IPS-15b (cell line): ENCODE results near the gene MRPL24.
A peak's percentile ranks its signal among the peaks of the same experiment; 100 is the strongest.

ENCODE experiments used
- H3K27me3 ChIP-seq: one replicate; pipeline ENCODE4 v1.6.1; 2013; ENCODE audit warnings: low read length; ENCODE audit not compliant: control insufficient read depth, insufficient read depth
- H3K36me3 ChIP-seq: one replicate; pipeline ENCODE4 v1.6.1; 2013; ENCODE audit warnings: low read length; ENCODE audit not compliant: control insufficient read depth, insufficient read depth
- H3K4me1 ChIP-seq: one replicate; pipeline ENCODE4 v1.6.1; 2013; ENCODE audit warnings: mild to moderate bottlenecking, low read length; ENCODE audit not compliant: control insufficient read depth, insufficient read depth
- H3K4me3 ChIP-seq: one replicate; pipeline ENCODE4 v1.5.1; 2013; ENCODE audit warnings: low read depth, low read length
- H3K9ac ChIP-seq: one replicate; pipeline ENCODE4 v1.6.1; 2013; ENCODE audit warnings: low read depth, mild to moderate bottlenecking, low read length
- H3K9me3 ChIP-seq: one replicate; pipeline ENCODE4 v1.6.1; 2013; ENCODE audit warnings: mild to moderate bottlenecking, low read length; ENCODE audit not compliant: control insufficient read depth, insufficient read depth

MRPL24 gene

DNA sequence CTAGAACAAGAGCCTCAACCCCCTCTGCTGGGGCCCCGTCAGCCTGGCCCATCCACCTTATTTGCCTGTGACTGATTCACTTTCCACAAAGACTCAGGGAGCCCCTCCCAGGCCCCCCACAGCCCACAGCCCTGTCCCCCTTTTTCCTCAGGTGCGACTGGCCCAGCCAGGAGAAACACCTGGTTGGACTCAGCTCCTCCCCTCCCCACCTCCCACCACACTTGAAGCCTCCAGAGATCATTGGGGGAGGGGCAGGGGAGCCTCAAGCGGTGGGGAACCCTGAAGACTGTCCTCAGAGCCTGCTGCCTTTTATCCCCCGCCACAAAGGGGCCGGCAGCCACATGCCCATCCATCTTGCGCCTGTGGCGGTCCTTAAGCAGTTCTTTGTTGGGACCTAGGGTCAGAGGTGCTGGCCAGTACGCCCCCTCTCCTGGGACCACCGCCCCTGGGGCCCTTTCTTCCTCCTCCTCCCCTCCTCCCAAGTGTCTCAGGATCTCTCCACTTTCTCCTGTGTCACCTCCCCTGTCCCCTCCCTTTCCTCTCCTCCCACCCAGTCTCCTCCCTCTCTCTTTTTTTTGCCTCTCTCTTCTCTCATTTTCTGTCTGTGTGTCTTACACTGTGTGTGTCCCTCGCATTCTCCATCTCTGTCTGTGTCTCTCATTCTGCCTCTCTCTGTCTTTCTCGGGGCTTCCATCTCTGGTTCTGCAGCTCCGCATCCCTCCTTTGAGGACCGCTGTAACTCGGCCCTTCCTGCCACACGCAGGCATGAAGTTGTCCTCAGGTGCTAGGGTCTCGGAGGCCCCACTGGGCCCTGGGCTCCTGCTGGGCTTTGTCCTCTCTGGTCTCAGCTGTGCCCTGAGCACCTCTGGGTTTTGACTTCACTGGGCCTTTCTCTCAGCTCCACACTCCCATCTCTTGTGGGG is 47.7 kb downstream of the MRPL24 start:
- no peaks in the 10 kb centered on the region for H3K9me3 ChIP-seq
- H3K4me3 ChIP-seq = peak overlapping the region; percentile 49
- peaks cover 37% of the 10 kb centered on the region for H3K4me1 ChIP-seq
- H3K9ac ChIP-seq = no peak overlapping the region
- H3K27me3 ChIP-seq = no peaks in the 10 kb centered on the region
- peaks cover under 1% of the 10 kb centered on the region for H3K36me3 ChIP-seq

DNA sequence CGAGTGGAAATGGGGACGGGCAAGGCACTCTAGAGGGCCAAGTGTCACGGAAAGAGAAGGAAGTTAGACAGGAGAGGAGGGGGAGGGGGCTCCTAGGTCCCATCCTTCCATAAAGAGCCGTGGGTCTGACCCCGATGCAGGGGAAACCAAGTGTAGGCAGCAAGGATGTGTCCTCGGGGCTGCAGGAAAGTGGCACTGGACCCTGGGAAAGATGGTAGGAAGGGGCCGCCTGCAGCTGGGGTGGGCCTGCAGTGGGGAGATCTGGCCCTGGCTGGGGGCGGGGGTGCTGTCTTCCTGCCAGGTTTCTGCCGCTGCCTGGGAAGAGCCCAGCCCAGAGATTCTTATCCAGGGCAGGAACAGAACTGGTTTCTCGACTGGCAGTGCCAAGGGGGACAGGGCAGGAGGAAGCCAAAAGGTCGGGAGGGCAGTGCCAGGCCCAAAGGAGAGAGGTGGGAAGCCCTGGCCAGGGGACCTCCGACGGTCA is 48.4 kb downstream of the MRPL24 start:
- Histone ChIP-seq H3K9ac (peak overlapping the region; percentile 47), H3K4me1 (peaks cover 37% of the 10 kb centered on the region)

DNA sequence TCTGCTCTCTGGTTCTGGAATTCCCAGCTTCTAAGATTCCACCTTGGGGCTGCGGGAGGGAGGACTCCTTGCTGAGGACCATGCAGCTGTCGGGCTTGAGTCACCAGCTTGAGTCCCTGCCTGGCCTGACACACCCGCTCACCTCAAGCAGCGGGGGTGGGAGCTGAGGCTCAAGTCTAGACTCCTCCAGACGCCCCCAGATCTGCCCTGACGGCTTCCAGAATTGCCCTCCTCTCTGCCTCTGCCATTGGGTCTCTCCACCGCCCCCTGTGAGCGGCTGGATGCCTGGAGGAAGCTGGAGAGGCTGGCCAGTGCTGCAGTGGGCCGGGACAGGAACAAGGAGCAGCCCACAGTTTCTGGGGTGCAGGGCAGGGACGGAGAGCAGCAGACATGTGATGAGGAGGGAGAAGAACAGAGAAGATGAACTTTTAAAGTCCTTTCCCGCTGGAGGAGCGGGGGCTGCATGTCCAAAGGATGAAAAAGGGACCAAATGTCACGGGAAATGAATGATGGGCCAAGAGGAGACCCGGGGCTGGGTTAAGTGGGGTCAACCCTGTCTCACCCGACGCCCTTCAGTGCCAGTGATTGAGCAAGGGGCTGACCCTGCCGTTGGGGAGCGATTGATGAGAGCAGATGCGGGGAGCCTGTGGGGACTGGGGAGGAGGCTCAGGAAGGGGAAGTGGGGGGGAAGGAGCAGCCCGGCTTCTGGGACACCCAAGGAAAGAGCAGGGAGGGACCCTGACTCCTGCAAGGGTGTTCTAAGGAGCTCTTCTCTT is 49.0 kb downstream of the MRPL24 start:
- H3K27me3 ChIP-seq = no peaks in the 10 kb centered on the region
- peak overlapping the region; percentile 48 for H3K4me3 ChIP-seq
- peak overlapping the region; percentile 54 for H3K9ac ChIP-seq
- no peaks in the 10 kb centered on the region for H3K9me3 ChIP-seq
- no peaks in the 10 kb centered on the region for H3K36me3 ChIP-seq
- H3K4me1 ChIP-seq = peaks cover 37% of the 10 kb centered on the region

More for the DNA sequence above, 48.4 kb downstream of the MRPL24 start:
- H3K9me3 ChIP-seq = no peaks in the 10 kb centered on the region
- no peaks in the 10 kb centered on the region for H3K36me3 ChIP-seq
- H3K27me3 ChIP-seq = no peaks in the 10 kb centered on the region
- H3K4me3 ChIP-seq = peak overlapping the region; percentile 48

DNA sequence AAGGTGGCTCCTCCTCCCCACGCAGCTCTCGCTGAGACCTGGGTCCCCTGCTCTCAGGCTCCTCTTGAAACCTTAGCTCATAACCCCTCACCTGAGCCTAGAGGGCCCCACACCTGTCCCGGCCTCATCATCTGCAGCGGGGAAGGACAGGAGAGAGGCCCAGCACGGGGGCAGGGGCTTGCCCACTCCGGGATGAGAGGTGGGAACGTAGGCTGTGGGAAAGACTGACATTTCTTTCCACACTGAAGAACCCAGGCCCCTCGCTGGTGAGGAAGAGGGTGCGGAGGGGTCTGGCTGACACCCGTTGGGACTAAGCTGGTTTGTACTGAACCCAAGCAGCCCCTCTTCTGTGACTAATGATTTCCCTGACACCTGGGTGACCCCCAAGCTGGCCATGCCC is 49.7 kb downstream of the MRPL24 start:
- Histone ChIP-seq H3K36me3 (no peaks in the 10 kb centered on the region), H3K9me3 (no peaks in the 10 kb centered on the region), H3K4me1 (peaks cover 37% of the 10 kb centered on the region), H3K9ac (peak overlapping the region; percentile 54), H3K27me3 (no peaks in the 10 kb centered on the region), H3K4me3 (peak overlapping the region; percentile 48)

DNA sequence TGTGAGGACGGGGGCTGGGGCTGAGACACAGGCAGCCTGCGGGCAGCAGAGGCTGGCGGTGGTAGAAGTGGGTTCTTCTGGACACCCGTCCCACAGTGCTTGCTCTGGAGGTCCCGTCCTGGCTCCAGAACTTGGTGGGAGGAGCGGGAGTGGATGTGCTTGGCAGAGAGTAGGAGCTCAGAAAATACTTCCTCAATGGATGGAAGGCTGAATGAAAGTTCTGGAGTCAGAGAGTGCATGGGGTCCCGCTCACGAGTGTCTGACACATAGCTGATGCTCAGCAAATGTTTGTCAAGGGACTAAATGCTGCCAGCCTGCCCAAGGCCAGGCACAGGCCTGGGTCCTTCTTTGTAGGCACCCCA is 50.2 kb downstream of the MRPL24 start:
- Histone ChIP-seq H3K4me1 (peaks cover 37% of the 10 kb centered on the region), H3K36me3 (no peaks in the 10 kb centered on the region), H3K4me3 (peak overlapping the region; percentile 48), H3K9me3 (no peaks in the 10 kb centered on the region), H3K27me3 (no peaks in the 10 kb centered on the region), H3K9ac (peak overlapping the region; percentile 32)

DNA sequence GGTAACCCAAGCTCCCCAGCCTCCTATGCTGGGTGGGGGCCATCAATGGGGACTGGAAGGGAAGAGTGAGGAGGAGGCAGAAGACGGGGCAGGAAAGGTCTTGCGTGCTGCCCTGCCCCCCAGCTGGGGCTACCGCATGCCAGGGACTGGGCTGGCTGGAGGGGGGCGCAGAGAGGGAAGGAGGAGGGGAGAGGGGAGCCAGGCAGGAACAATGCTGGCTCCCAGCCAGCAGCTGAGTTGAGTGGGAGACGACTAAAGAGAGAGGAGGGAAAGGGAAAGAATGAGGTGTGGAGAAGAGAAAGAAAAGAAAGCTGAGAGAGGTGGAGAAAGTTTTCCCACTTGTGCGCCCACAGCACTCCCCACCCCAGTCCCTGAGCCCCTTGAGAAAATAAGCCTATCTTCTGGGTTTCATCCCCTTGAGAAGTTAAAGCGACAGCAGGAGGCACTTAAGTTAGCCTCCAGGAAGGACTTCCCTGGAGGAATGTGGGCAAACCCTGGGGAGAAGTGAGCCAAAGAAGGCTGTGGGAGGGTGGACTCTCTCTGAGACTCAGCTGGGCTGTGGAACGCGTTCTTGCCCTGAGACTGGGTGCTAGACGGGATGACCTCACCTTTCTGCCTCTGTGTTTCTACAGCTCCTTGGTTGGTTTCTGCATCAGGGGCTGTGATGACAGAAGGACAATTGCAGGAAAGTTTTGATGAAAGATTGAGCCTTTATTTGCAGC is 50.8 kb downstream of the MRPL24 start:
- no peak overlapping the region for H3K9ac ChIP-seq
- no peaks in the 10 kb centered on the region for H3K27me3 ChIP-seq
- H3K4me3 ChIP-seq = peak overlapping the region; percentile 48

DNA sequence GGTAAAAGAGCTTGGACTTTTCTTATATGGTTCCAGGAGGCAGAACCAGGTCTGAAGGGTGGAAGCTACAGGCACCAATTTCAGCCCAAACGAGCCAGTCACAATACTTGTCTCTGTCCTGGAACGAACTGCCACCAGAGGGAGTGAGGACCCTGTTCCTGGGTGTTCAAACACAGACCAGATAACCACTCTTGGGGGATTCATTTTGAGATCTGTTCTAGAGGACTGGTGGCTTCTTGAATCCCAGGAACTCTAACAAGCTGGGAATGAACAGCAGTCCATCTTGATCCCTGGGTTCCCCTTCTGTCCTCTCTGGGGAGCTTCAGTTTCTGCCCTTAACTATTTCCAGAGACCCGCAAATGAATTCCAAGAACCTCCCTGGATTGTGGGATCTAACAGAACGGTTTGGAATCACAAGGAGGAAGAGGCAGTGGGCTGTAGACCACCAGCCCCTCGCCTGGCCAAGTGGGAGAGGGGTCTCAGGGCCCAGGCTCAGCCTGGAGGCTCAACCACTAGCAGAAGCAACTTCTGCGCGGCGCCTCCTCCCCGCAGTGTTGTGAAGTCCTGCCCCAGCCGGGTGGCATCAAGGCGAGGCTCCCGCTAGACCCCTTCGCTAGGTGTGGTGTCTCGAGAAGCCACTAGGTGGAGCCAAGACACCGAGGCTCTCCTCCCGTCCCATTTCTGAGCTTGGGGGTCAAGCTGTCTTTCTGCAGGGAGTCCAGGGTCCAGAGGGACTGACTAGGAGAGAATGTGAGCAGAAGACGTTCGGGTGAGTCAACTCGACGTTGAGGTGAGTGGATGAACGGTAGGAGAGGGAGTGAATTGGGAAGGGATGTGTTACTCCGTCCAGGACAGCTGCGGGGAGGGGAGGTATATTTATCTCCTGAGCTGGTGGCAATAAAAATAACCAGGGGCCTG is 51.6 kb downstream of the MRPL24 start:
- no peaks in the 10 kb centered on the region for H3K9me3 ChIP-seq
- H3K4me1 ChIP-seq = peaks cover 32% of the 10 kb centered on the region
- peak overlapping the region; percentile 48 for H3K4me3 ChIP-seq
- no peaks in the 10 kb centered on the region for H3K36me3 ChIP-seq
- H3K27me3 ChIP-seq = no peaks in the 10 kb centered on the region
- peak overlapping the region; percentile 13 for H3K9ac ChIP-seq

More for the DNA sequence above, 50.8 kb downstream of the MRPL24 start:
- H3K9me3 ChIP-seq = no peaks in the 10 kb centered on the region
- H3K36me3 ChIP-seq = no peaks in the 10 kb centered on the region
- peaks cover 37% of the 10 kb centered on the region for H3K4me1 ChIP-seq
